ENCODE data around the gene HLA-DOB. TPM values are rescaled to one million over a fixed set of nuclear protein-coding genes. Genes with fewer than 3 reads are reported as not detected.

HLA-DOB gene
- total RNA-seq (2013; cell fraction: nucleolus; rRNA removed): 13.7 and 16.5 TPM in 2 replicates
- total RNA-seq (2014; rRNA removed) (38.4 and 43.5 TPM in 2 replicates), total RNA-seq (2014; rRNA removed; fragmentation: Illumina TruSeq; extraction: Trizol) (33.3 and 38.1 TPM in 2 replicates), total RNA-seq (2021) (30.3 and 31.5 TPM in 2 replicates), polyA plus RNA-seq (2011; rRNA removed) (32.7 and 41.1 TPM in 2 replicates), polyA plus RNA-seq (2014; fragmentation: Illumina TruSeq; extraction: Trizol) (47.8 and 63.6 TPM in 2 replicates), polyA plus RNA-seq (2014; fragmentation: Nextera tagmentation; extraction: Ambion mirVana) (10 to 100 TPM; 75.6 to 79.1 TPM), polyA plus RNA-seq (2014; rRNA removed) (30.6 and 35.5 TPM in 2 replicates), polyA plus RNA-seq (2016; fragmentation: Nextera tagmentation; extraction: Ambion mirVana) (10 to 100 TPM; 27.4 to 29.6 TPM), polyA minus RNA-seq (2011; rRNA and poly(A)+ RNA removed) (13.2 and 15.1 TPM in 2 replicates), Bru-seq, nascent RNA (percentile 94 among the genes with signal in this experiment), BruChase-seq, experiment 1, labeled RNA remaining after a 6-hour chase (percentile 94 among the genes with signal in this experiment), BruChase-seq, experiment 2, labeled RNA remaining after a 2-hour chase (percentile 93 among the genes with signal in this experiment)
- polyA plus RNA-seq (2011; ENCODE audit: low read depth): 62.1 TPM
- polyA plus RNA-seq (2011; cell fraction: cytosol; rRNA removed): 25.8 and 29.7 TPM in 2 replicates
- 55.6 and 69.1 TPM in 2 replicates for polyA plus RNA-seq (2011; cell fraction: nucleus; rRNA removed)
- polyA plus RNA-seq (2012): 50.2 and 60.2 TPM in 2 replicates
- polyA minus RNA-seq (2011; cell fraction: cytosol; rRNA and poly(A)+ RNA removed): 1.5 and 3.5 TPM in 2 replicates
- 8.5 and 10.1 TPM in 2 replicates for polyA minus RNA-seq (2011; cell fraction: nucleus; rRNA and poly(A)+ RNA removed)
- long read RNA-seq, experiment 1, transcript HLA-DOB-206 (6 exons, 1,372 nt): major isoform, 5 of 7 reads
- long read RNA-seq, experiment 1, partial matches to known transcripts: 2 of 7 reads
- long read RNA-seq, experiment 1, other reads (novel, unspliced or antisense): 0 of 7 reads
- long read RNA-seq, experiment 2, transcript HLA-DOB-206 (6 exons, 1,372 nt): major isoform, 37 of 50 reads
- long read RNA-seq, experiment 2, partial matches to known transcripts: 5 of 50 reads
- long read RNA-seq, experiment 2, other reads (novel, unspliced or antisense): 6 of 50 reads

GRCh38 chr6:32816746-32817204, at the start of gene HLA-DOB:
HLA-DOB (minus strand) TSS chr6:32817002; CDS start chr6:32816951, 51 bp downstream.
- H2AFZ ChIP-seq (ENCODE audit: control insufficient read depth, low read depth, low read length): peak within 1 kb of the TSS; percentile 87
- no TSS peak for BruUV-seq (replicated peaks)
- H3K79me2 ChIP-seq (ENCODE audit: control insufficient read depth, insufficient read depth, low read length): peaks cover 22% of the 10 kb centered on the region
- H3K27me3 ChIP-seq (replicated peaks in 1 of 2; ENCODE audit: control insufficient read depth in 2 of 2, insufficient read depth in 2 of 2, low read length in 1 of 2): no peaks in the 10 kb centered on the region
- peak within 1 kb of the TSS; percentile 98 for H3K4me2 ChIP-seq (ENCODE audit: control insufficient read depth, insufficient read depth)
- ChIA-PET SMC1A (ENCODE audit: uncharacterized antibody, unreplicated experiment) (interaction anchor here (0.6 to 0.8 kb wide), 3 partner anchors 21 to 51 kb away, joined by 3 to 4 read pairs (median 3); no protein-coding TSS in a partner anchor), CTCF (interaction anchor here (1.0 kb wide), 3 partner anchors 18 to 51 kb away, joined by 3 to 4 read pairs (median 3); partner anchors contain the start of gene TAP2), POLR2A (interaction anchor here (0.6 kb wide), 1 partner anchor 196 kb away, joined by 4 read pairs; no protein-coding TSS in a partner anchor), RAD21 (ENCODE audit: unreplicated experiment) (interaction anchor here (0.7 to 1.0 kb wide), 6 partner anchors 19 to 182 kb away, joined by 3 to 8 read pairs (median 3); partner anchors contain the start of genes PSMB9 and TAP1)
- peak; percentile 7 for FAIRE-seq
- in situ Hi-C loops (cut with MboI): no loop called here
- intact Hi-C loops (cut with micrococcal nuclease; ENCODE audit: unreplicated experiment): no loop called here
- H4K20me1 ChIP-seq (ENCODE audit: control insufficient read depth, insufficient read depth): no peaks in the 10 kb centered on the region
- H3K4me1 ChIP-seq (ENCODE audit: control insufficient read depth, insufficient read depth, low read length): peaks cover 31% of the 10 kb centered on the region
- ATAC-seq: peak; percentile 83
- WGBS (ENCODE audit: insufficient coverage, insufficient replicate concordance, low lambda C conversion rate, missing lambda C conversion rate): 3% methylated on average over 3 of the region's 3 CpGs
- H3K9me3 ChIP-seq (replicated peaks; ENCODE audit: control insufficient read depth, insufficient read depth, low read length): no peaks in the 10 kb centered on the region
- peak within 1 kb of the TSS; percentile 73 for H3K4me3 ChIP-seq
- H3K9ac ChIP-seq (ENCODE audit: control insufficient read depth, insufficient read depth, low read length): peak within 1 kb of the TSS; percentile 89
- peaks cover 1 to 9% of the 10 kb centered on the region in 2 experiments; a peak in 3 of 4 replicates for H3K36me3 ChIP-seq (ENCODE audit: control insufficient read depth in 2 of 2, insufficient read depth in 2 of 2, low read length in 1 of 2)
- no peak for DNase-seq (ENCODE audit: low read depth, low spot score)
- H3K27ac ChIP-seq (ENCODE audit: control insufficient read depth, insufficient read depth): peak within 1 kb of the TSS; percentile 98
- no peak for TF ChIP-seq ZNF207 (IDR thresholded peaks at IDR 0.05; ENCODE audit: borderline replicate concordance)
- TF ChIP-seq ZZZ3 (IDR thresholded peaks at IDR 0.05; ENCODE audit: control insufficient read depth, insufficient read length, low read depth): no peak
- 0 out of 2 replicates have a peak, but pooled peaks have one; percentile 77 for TF ChIP-seq CHD1 (IDR thresholded peaks at IDR 0.05; ENCODE audit: low read depth, low read length)
- TF ChIP-seq IKZF2 (IDR thresholded peaks at IDR 0.05): no peak
- no peak for TF ChIP-seq SREBF1 (IDR thresholded peaks at IDR 0.05; ENCODE audit: low read length)
- TF ChIP-seq ZNF622 (IDR thresholded peaks at IDR 0.05): no peak
- no peak for TF ChIP-seq CBX3 (IDR thresholded peaks at IDR 0.05; ENCODE audit: borderline replicate concordance, low read depth)
- TF ChIP-seq NFYB (IDR thresholded peaks at IDR 0.05; ENCODE audit: insufficient read depth, low read depth, low read length): peak; percentile 84
- TF ChIP-seq ASH2L (IDR thresholded peaks at IDR 0.05; ENCODE audit: borderline replicate concordance, low read depth): no peak
- TF ChIP-seq BHLHE40 (IDR thresholded peaks at IDR 0.05; ENCODE audit: borderline replicate concordance in 1 of 2, low read depth in 2 of 2, low read length in 1 of 2): peak; percentile 23 to 49; a peak in 2 of 4 replicates
- peak; percentile 98 for TF ChIP-seq RFX5 (IDR thresholded peaks at IDR 0.05; ENCODE audit: low read depth, low read length)
- TF ChIP-seq FOS (IDR thresholded peaks at IDR 0.05; ENCODE audit: borderline replicate concordance, extremely low read depth, insufficient read length): peak; percentile 5
- TF ChIP-seq SIN3A (IDR thresholded peaks at IDR 0.05; ENCODE audit: low read depth, low read length): 0 out of 2 replicates have a peak, but pooled peaks have one; percentile 33
- TF ChIP-seq CREM (IDR thresholded peaks at IDR 0.05; ENCODE audit: low read depth): peak; percentile 91
- peak in 1 of 2 experiments; percentile 31; a peak in 1 of 4 replicates for TF ChIP-seq CEBPB (IDR thresholded peaks at IDR 0.05; ENCODE audit: borderline replicate concordance in 1 of 2, low read depth in 2 of 2, low read length in 2 of 2)
- TF ChIP-seq CREB1 (IDR thresholded peaks at IDR 0.05; ENCODE audit: low read depth): peak; percentile 95
- no peak for TF ChIP-seq SKIL (IDR thresholded peaks at IDR 0.05; ENCODE audit: low read depth, poor library complexity, severe bottlenecking)
- peak; percentile 47; the same call in 1 of the 2 replicates for TF ChIP-seq ATF7 (IDR thresholded peaks at IDR 0.05; ENCODE audit: low read depth)

Measured in GM12878 (cell line).